Ovary (tissue), 9 donors: Measurements from ENCODE around the gene CD36. TPM values are rescaled to one million over a fixed set of nuclear protein-coding genes. Genes with fewer than 3 reads are reported as not detected.

Source experiments
- DNase-seq, 5 donors: peaks; one replicate each; pipeline ENCODE4 v3.0.0-alpha.2; 2019 to 2020
- H3K27ac ChIP-seq, 2 donors: fragments of 200-600 bp; one replicate each; pipeline versions ENCODE4 v1.5.1 to v1.8.0; 2019 to 2022
- H3K27me3 ChIP-seq: fragments of 200-600 bp; one replicate; pipeline ENCODE4 v1.8.0; 2022
- H3K36me3 ChIP-seq: fragments of 200-600 bp; sonication (generic); one replicate; pipeline ENCODE4 v1.5.1; 2019
- H3K4me1 ChIP-seq: one replicate; pipeline ENCODE4 v1.8.1; 2013; ENCODE audit warnings: mild to moderate bottlenecking, moderate library complexity; ENCODE audit not compliant: insufficient read depth
- H3K4me3 ChIP-seq: fragments of 200-600 bp; sonication (generic); one replicate; pipeline ENCODE4 v1.5.1; 2017
- H3K9me3 ChIP-seq, 2 donors: fragments of 200-600 bp in 1 of 2; sonication (generic) in 1 of 2; one replicate each; pipeline versions ENCODE4 v1.5.1 to v1.8.1; 2013 to 2019; ENCODE audit warnings: mild to moderate bottlenecking in 1 of 2, moderate library complexity in 1 of 2
- EP300 ChIP-seq: sonication (generic); formaldehyde crosslinking; IDR thresholded peaks from one replicate; pipeline ENCODE4 v1.6.1; 2017; ENCODE audit warnings: antibody characterized with exemption
- POLR2A ChIP-seq: fragments of 450-650 bp; IDR thresholded peaks from one replicate; pipeline ENCODE4 v1.6.1; 2017; ENCODE audit warnings: antibody characterized with exemption, mild to moderate bottlenecking, moderate library complexity
- WGBS, 3 donors: extraction: QIAGEN DNeasy Blood & Tissue Kit in 1 of 3; methylation state at CpG; one replicate each; pipeline versions ENCODE4 v1.1.5 to v1.1.7; 2013 to 2017; 5-methylcytosine and 5-hydroxymethylcytosine counted together
- intact Hi-C, 4 donors: fragments of 100-400 bp; cut with DNase I; formaldehyde crosslinking; loops; one replicate each; pipeline versions ENCODE4 v1.11.0 to v1.15.1; 2022 to 2023
- polyA plus RNA-seq, 2 donors: library from polyadenylated mRNA; stranded (reverse); fragments of 200-250 nt in 1 of 2; fragments of 350-450 nt in 1 of 2; fragmentation: Illumina TruSeq in 1 of 2; extraction: RNeasy Lipid Tissue Mini Kit (QIAGEN cat#74804) in 1 of 2; gene quantifications; one replicate each; pipeline ENCODE4 v1.2.3, GENCODE V29; 2013 to 2014
- total RNA-seq, 7 donors: library from RNA; depleted of rRNA in 2 of 7; stranded (reverse); fragments of >200 nt in 2 of 7; fragmentation: NEBNext Ultra II Directional in 3 of 7; extraction: Animal tissue kit (Norgen Biotek cat#: 25700) in 3 of 7; gene quantifications; one replicate each; pipeline versions ENCODE4 v1.1.0 to v1.2.4, GENCODE V29; 2016 to 2023
- TF ChIP-seq, protein P1 (sequence below), 3 donors: fragments of 450-650 bp in 2 of 3; fragments of 200-600 bp in 1 of 3; IDR thresholded peaks; one replicate each; pipeline versions ENCODE4 v1.5.1 to v1.8.0; 2016 to 2022; ENCODE audit warnings: antibody characterized with exemption in 3 of 3, mild to moderate bottlenecking in 1 of 3
- donor health status: DM: no; HTN: no; CAD: no; lungs with moderate emphysema.
- donor health status: DM: no; HTN: no; CAD: no.
- donor health status: Bipolar disorder and iron deficiency.
- donor health status: DM: yes; HTN: yes; CAD: no.
- donor health status: DM: no; HTN: no; CAD: no.
- donor health status: DM: yes; HTN: yes; CAD: no.

Gene CD36
- total and polyA plus RNA-seq, 9 donors = 3.1 to 55.4 (median 9.1) TPM

DNA sequence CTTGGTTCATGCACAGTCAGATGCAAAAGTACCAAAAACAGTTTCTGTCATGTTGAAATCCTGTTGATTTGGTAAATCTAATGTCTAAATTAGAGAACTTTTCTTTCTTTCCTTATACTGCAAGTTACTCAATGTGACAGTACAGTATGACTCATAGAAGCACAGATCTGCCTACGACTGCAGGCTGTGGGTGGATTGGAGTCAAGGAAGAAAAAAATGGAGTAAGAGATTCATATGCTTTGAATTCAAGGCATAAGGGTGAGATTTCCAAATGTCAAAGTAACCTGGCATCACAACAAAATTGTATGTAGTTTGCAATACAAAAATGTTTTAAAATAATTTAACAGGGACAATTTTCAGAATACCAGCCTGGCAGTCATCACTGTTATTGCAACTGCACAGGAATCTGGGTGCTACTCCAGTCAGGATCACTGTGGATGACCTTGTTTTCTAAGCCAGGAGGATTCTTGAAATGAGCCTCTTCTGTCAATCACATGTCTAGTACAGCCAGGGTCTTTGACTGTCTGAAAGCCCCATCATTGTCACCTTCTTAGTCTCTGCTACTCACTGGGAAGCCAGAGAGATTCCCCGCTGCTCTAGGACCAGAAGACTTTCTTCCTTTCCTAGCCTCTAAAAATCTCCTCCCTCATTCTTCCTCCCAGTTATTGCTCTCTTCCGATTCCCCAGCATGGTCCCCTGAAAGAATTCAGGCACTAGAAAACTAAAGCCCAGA lies 83.6 kb downstream of the CD36 start:
- H3K9me3 ChIP-seq = no peaks in the 10 kb centered on the region
- intact Hi-C loops = loop anchor here in 1 of 4 donors (10.0 kb wide), 1 partner anchor 193 kb away; the partner anchor contains the start of gene SEMA3C
- H3K36me3 ChIP-seq = no peaks in the 10 kb centered on the region

DNA sequence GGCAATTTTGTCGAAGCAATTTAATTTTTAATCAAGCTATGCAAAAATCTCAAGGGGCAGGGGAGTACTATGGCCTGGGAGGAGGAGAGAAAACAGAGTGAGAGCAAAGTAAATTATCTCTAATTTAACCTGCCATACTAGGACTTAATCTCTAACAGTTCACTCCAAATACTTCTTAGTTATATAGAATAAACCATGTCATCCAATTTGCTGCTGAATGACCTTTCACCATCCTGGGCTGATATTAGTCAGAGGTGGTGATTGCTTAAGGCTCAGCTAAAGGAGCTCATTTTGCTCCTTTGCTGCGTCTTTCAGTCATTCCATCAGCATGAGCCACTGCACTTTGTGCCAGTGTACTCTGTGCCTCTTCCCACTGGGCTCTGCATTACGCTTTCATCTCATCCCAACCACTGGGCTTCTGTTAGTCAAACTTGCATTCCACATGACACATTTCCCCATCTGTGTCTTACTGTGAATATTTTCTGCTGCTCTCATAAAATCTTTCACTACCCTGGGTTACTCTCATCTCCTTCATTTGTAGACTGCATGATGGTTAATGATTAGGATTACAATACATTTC lies 84.3 kb downstream of the CD36 start:
- Histone ChIP-seq H3K4me3 (no peak overlapping the region), H3K4me1 (peaks cover 2% of the 10 kb centered on the region), H3K36me3 (no peaks in the 10 kb centered on the region), H3K9me3 (no peaks in the 10 kb centered on the region), H3K27ac (no peak overlapping the region), H3K27me3 (no peaks in the 10 kb centered on the region)
- TF ChIP-seq EP300 = no peak
- TF ChIP-seq, protein P1, sequence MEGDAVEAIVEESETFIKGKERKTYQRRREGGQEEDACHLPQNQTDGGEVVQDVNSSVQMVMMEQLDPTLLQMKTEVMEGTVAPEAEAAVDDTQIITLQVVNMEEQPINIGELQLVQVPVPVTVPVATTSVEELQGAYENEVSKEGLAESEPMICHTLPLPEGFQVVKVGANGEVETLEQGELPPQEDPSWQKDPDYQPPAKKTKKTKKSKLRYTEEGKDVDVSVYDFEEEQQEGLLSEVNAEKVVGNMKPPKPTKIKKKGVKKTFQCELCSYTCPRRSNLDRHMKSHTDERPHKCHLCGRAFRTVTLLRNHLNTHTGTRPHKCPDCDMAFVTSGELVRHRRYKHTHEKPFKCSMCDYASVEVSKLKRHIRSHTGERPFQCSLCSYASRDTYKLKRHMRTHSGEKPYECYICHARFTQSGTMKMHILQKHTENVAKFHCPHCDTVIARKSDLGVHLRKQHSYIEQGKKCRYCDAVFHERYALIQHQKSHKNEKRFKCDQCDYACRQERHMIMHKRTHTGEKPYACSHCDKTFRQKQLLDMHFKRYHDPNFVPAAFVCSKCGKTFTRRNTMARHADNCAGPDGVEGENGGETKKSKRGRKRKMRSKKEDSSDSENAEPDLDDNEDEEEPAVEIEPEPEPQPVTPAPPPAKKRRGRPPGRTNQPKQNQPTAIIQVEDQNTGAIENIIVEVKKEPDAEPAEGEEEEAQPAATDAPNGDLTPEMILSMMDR (IDR thresholded peaks at IDR 0.05) = no peak
- TF ChIP-seq POLR2A = no peak
- intact Hi-C loops = loop anchor here in 1 of 4 donors (10.0 kb wide), 1 partner anchor 192 kb away; the partner anchor contains the start of gene SEMA3C
- DNase-seq = peak in 3 of 5 donors; percentile 25 to 39 (median 33)
- whole genome bisulfite sequencing, 3 donors = 33 to 61% (median 49%) methylated on average over 3 of the region's 3 CpGs

More for the DNA sequence above, 83.6 kb downstream of the CD36 start:
- H3K4me3 ChIP-seq = no peak overlapping the region
- 46 to 60% (median 51%) methylated on average over 3 of the region's 3 CpGs for WGBS, 3 donors
- no peak overlapping the region for H3K27ac ChIP-seq
- H3K27me3 ChIP-seq = no peaks in the 10 kb centered on the region
- no peak for TF ChIP-seq POLR2A
- TF ChIP-seq, protein P1 (IDR thresholded peaks at IDR 0.05) = no peak
- TF ChIP-seq EP300 = no peak
- DNase-seq = peak in 1 of 5 donors; percentile 25
- peaks cover 2% of the 10 kb centered on the region for H3K4me1 ChIP-seq

DNA sequence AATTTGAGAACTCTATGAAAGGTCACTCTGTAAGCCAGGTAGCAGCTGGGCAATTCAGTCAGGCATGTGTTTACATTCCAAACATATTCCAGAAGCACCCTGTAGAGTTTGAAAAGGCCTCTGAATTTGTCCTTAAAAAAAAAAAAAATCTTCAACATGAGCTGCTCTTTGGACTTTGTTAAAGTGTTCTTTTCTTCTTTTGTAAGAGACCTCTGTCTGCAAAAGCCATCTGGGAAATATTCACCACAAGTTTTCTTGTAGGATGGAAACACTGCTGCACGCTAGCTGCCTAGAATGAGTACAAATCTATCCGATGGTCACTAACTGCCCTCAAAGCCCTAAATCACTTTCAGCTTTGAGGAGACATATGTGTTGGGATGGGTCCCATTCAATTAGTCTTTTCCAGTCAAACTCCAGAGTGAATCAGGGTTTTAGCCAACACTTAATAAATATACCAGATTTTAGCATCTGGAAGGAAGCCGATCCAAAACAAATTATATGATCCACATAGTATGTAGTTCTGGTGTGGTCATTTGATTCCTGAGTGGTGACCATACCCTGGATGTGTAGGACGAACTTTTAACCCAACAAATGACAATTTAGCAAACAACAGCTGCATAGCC lies 85.9 kb downstream of the CD36 start:
- no peak overlapping the region for H3K4me3 ChIP-seq
- H3K27me3 ChIP-seq = no peaks in the 10 kb centered on the region
- TF ChIP-seq EP300 = no peak
- TF ChIP-seq, protein P1 (IDR thresholded peaks at IDR 0.05) = no peak
- no peak for TF ChIP-seq POLR2A
- H3K4me1 ChIP-seq = peaks cover 6% of the 10 kb centered on the region
- 55 to 81% (median 79%) methylated on average over 4 of the region's 4 CpGs for WGBS, 3 donors
- no peak for DNase-seq
- H3K36me3 ChIP-seq = no peaks in the 10 kb centered on the region
- H3K27ac ChIP-seq = no peak overlapping the region
- intact Hi-C loops = loop anchor here in 1 of 4 donors (10.0 kb wide), 1 partner anchor 190 kb away; the partner anchor contains the start of gene SEMA3C
- H3K9me3 ChIP-seq = no peaks in the 10 kb centered on the region

DNA sequence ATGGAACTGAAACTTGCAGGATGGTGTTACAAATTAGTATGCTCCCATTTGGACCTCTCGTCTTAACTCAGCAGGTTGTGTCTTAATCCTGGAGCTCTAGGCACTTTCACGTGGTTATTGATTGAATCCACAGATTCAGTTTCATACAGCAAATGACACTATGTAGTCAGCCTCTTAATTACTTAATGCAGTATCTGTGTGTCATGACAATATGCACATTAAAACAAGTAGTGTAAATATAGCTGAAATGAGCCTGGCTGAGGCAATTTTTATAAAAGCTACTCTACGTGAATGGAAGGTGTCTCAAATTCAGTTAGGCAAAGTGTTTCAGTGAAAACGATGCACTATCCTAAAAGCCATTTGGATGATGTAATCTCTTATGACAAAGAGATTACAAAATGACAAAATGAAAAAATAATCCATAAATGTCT lies 86.8 kb downstream of the CD36 start:
- H3K36me3 ChIP-seq = no peaks in the 10 kb centered on the region
- no peak overlapping the region for H3K27ac ChIP-seq
- intact Hi-C loops = loop anchor here in 1 of 4 donors (10.0 kb wide), 1 partner anchor 190 kb away; the partner anchor contains the start of gene SEMA3C
- no peak overlapping the region for H3K4me3 ChIP-seq
- no peak for TF ChIP-seq EP300
- no peak for TF ChIP-seq POLR2A
- TF ChIP-seq, protein P1 (IDR thresholded peaks at IDR 0.05) = no peak
- WGBS, 3 donors = 86 to 92% (median 90%) methylated on average over 4 of the region's 4 CpGs
- H3K4me1 ChIP-seq = peaks cover 10% of the 10 kb centered on the region
- no peaks in the 10 kb centered on the region for H3K27me3 ChIP-seq
- no peak for DNase-seq
- H3K9me3 ChIP-seq = no peaks in the 10 kb centered on the region
